Stimulated activated CD8-positive, alpha-beta memory T cell treated with anti-CD3 and anti-CD28 coated beads, Interleukin-15, amount 100 ng/mL, for 4 hours (primary cell): ENCODE data around the gene USF1.
A peak's percentile ranks its signal among the peaks of the same experiment; 100 is the strongest.

Source experiments
- DNase-seq, 2 donors: peaks; one replicate each; pipeline ENCODE4 v3.0.0-alpha.2; 2020; ENCODE audit warnings: low read depth in 2 of 2

Gene USF1, protein sequence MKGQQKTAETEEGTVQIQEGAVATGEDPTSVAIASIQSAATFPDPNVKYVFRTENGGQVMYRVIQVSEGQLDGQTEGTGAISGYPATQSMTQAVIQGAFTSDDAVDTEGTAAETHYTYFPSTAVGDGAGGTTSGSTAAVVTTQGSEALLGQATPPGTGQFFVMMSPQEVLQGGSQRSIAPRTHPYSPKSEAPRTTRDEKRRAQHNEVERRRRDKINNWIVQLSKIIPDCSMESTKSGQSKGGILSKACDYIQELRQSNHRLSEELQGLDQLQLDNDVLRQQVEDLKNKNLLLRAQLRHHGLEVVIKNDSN

GRCh38 chr1:161045736-161046604, at the start of gene USF1:
Gene USF1 (minus strand): TSS chr1:161045977. CDS start chr1:161043275, 2,702 bp downstream.
- peak; percentile 78 to 83 for DNase-seq

- no peak for DNase-seq
These were observed 49.5 kb upstream of the USF1 start for GRCh38 chr1:161095230-161095629.

DNA sequence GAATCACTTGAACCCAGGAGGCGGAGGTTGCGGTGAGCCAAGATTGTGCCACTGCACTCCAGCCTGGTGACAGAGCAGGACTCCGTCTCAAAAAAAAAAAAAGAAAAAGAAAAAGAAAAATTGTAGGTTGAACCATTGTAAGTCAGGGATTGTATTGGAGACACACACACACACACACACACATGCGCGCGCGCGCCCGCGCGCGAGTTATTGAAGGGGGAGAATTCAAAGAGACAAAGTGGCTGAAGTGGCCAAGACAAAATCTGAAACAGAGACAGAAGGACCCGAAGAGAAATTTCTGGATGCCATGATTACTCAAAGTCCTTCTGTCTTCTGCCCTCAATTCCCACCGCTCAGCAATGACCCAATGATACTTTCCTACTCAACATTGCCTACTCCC, 48.7 kb upstream of the USF1 start:
- no peak for DNase-seq

- peak; percentile 31 to 45 for DNase-seq
These were observed 46.8 kb upstream of the USF1 start for GRCh38 chr1:161092621-161093028.

GRCh38 chr1:161091796-161092507, 46.2 kb upstream of the USF1 start:
- no peak for DNase-seq

- no peak for DNase-seq
These were observed 45.3 kb upstream of the USF1 start for GRCh38 chr1:161091093-161091492.

GRCh38 chr1:161090617-161091016, 44.8 kb upstream of the USF1 start:
- DNase-seq: no peak

- no peak for DNase-seq
These were observed 44.2 kb upstream of the USF1 start for GRCh38 chr1:161089938-161090337.

DNA sequence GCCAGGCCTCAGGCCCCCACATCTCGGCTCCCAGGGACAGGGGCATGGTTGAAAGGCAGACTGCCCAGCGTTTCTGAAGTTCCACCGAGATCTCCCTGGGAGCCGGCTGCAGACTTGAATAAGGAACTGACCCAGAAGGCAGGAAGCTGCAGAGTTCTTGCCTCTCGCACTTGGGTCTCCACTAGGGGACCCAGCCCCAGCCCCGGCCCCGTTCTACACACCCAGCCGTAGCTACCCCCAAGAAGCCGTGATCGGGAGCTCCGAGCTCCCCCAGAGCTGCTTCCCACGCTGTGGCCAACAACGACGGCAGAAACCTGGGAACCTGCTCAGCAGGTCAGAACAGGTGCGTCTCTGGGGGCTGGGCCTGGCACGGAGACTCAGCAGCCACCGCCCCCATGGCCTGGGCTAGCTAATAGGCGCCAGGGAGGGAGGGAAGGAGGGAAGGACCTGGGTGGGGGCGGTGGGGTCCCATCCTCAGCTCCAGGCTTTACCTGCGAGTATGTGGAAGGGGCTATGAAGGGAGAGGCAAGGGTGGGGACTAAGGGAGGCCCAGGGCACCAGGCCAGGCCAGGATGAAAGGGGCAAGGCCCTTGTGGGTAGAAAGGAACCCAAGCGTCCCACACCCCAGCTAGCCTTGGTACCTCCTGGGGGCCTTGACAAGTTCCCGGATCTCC, 43.6 kb upstream of the USF1 start, which contains the start of gene NECTIN4:
Gene NECTIN4 (minus strand): TSS at position 308 of the 674 bp plus-strand sequence. CDS start 262 bp downstream, at position 46.
- DNase-seq: no peak

DNA sequence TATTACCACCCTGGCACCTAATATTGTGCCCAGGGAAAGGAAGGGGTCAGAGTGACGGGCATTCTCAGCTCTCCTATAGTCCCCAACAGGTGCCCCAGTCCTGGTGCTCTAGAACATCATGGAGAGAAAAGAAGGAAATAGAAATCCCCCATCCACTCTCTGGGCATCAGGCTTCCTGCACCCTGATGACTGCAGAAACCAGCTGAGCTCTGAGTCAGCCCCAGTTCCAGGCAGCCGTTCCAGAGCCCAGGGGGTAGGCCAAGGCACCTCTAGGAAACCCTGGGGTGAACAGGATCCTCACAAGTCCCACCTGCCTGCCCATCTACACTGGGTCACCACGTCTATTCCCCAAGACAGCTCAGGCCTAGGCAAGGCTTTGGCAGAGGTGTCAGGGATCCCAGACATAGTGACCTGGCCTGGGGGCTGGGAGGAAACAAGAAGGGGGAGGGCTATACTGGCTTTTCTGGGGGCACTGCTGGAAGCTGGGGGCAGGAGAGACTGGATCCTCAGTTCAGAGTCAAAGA, 42.9 kb upstream of the USF1 start:
- no peak for DNase-seq

GRCh38 chr1:161086457-161086856, 40.7 kb upstream of the USF1 start:
- no peak for DNase-seq

- DNase-seq: no peak
These were observed 39.4 kb upstream of the USF1 start for GRCh38 chr1:161085165-161085564.

DNA sequence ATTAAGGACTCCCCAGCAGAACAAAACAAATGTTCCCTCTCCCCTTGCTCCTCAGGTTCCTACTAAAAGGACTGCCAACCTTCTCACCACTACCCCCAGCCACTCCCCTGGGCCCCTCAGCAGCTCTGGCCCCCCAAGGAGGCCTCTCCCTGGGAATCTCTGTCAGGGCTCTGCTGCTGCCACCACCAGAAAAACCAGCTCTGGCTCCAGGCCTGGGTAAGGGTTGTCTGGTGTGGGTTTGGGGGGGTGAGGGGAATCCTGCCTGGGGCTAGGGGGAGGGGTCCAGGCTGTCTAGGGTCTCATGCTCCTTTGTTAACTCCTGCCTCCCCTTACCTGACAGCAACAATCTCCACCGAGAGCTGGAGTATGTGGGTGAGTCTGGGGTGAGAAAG, 38.8 kb upstream of the USF1 start:
- no peak for DNase-seq

GRCh38 chr1:161083748-161084596, 38.2 kb upstream of the USF1 start:
- DNase-seq: no peak

DNA sequence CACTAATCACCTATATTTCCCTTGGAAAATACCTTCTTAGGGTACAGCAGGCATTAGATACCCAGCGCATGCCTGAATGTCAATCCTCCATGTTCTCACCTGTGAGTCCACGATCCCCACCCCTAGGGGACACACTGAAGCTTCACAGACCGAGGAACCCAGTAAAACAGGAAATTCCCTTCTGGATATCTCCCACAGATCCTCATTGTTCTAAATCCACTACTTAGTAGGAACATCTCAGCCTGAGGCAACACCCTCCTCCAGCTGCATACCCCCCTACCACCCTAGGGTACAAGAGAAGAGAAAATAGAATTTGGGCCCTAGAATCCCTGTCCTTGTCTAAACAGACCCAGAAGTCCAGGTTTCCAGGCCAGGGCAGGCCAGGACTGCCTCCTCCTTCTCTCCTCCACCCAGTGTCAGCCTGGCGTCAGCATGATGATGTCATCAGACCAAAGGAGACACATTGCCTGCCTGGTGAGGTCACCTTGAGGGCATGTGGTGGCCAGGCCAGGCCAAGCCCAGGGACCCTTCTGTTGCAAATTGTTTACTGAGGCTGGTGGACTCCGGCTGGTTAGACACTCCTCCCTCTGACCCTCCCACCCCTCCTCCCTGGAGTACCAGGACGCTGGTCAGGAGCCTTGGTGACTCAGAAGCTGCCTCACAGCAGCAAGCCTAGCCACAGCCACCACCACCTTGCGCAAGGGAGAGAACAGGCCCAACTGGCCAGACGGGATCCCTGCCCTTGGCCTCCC, 37.4 kb upstream of the USF1 start:
- no peak for DNase-seq

DNA sequence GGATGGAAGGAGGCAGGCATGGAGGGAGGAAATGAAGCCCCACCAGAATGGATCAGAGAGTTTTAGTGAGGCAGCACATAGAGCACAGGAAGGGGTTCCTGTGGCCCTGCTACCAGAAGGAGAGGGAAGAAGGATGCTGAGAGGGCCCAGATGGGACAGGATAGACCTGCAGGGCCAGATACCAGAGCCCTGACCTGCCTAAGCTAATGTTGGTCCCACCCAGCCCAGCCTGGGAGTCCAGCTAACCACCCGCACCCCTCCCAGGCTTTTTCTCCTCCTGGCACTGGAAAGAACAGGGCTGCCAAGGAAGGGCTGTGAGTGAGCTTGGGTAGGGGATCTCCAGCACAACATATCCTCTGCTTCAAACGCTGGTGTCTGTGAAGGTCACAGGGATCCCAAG, 36.7 kb upstream of the USF1 start:
- DNase-seq: no peak

DNA sequence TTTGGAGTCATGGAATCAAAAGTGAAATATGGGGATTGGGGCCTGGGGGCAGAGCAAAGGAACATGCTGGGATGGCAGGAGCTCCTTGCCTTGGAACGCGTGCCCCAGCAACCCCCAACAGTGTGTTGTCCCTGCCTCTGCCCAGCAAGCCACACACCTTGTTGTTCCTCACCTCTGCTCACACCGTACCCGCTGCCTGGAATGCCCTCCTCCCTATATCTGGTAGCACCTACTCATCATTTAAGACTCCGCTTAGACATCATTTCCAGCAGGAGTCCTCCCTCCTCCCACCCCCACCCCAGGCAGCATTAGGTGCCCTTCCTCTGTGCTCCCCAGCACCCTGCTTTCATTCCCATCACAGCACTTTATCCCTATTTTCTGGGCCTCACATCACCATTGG, 35.7 kb upstream of the USF1 start:
- no peak for DNase-seq

GRCh38 chr1:161080441-161081405, 34.9 kb upstream of the USF1 start:
- DNase-seq: no peak
